Measurements from ENCODE around the gene ZBTB24. TPM values are rescaled to one million over a fixed set of nuclear protein-coding genes. Genes with fewer than 3 reads are reported as not detected.

Gene ZBTB24
- total and polyA plus RNA-seq, 2 of the 13 experiments (the other 11 are each of a cell fraction or from before 2014, with no cell fraction given): 1.5 to 6.2 TPM

GRCh38 chr6:109440331-109441068, 42.5 kb downstream of the ZBTB24 start, which contains the start of the genes PPIL6 and SMPD2 (continued):
- TF ChIP-seq RERE (CRISPR knock-in tag; IDR thresholded peaks at IDR 0.05; ENCODE audit: low read depth): no peak
- peak; percentile 50; the same call in 1 of the 2 replicates for TF ChIP-seq KAT8 (CRISPR knock-in tag; IDR thresholded peaks at IDR 0.05)
- TF ChIP-seq XBP1 (CRISPR knock-in tag; IDR thresholded peaks at IDR 0.05): no peak
- TF ChIP-seq KMT2A (CRISPR knock-in tag; IDR thresholded peaks at IDR 0.05): peak; percentile 62; the same call in 1 of the 2 replicates
- TF ChIP-seq ZNF672 (CRISPR knock-in tag; IDR thresholded peaks at IDR 0.05): no peak
- TF ChIP-seq ELF4 (CRISPR knock-in tag; IDR thresholded peaks at IDR 0.05; ENCODE audit: borderline replicate concordance): no peak
- peak; percentile 85 to 95 for TF ChIP-seq HMGXB4 (CRISPR knock-in tag; IDR thresholded peaks at IDR 0.05; ENCODE audit: borderline replicate concordance in 1 of 2, low read depth in 1 of 2)
- no peak; the same call in 1 of the 2 replicates for TF ChIP-seq AHDC1 (CRISPR knock-in tag; IDR thresholded peaks at IDR 0.05; ENCODE audit: borderline replicate concordance)
- peak; percentile 9; the same call in 1 of the 2 replicates for TF ChIP-seq PAX8 (CRISPR knock-in tag; IDR thresholded peaks at IDR 0.05; ENCODE audit: borderline replicate concordance)
- TF ChIP-seq CERS6 (CRISPR knock-in tag; IDR thresholded peaks at IDR 0.05): 0 out of 2 replicates have a peak, but pooled peaks have one; percentile 64
- TF ChIP-seq KLF6 (CRISPR knock-in tag; IDR thresholded peaks at IDR 0.05): 0 out of 2 replicates have a peak, but pooled peaks have one; percentile 70
- TF ChIP-seq ZNF33A (CRISPR knock-in tag; IDR thresholded peaks at IDR 0.05; ENCODE audit: borderline replicate concordance): no peak
- TF ChIP-seq AGO2 (optimal IDR thresholded peaks at IDR 0.05; ENCODE audit: low read depth, low read length): no peak
